ENCODE results near the gene APOL3. TPM values are rescaled to one million over a fixed set of nuclear protein-coding genes. Genes with fewer than 3 reads are reported as not detected.
"Not testable (repeated sequence)": the region's sequence is repeated elsewhere in the genome, so short reads cannot be mapped to it uniquely, and the experiment has no call there.

APOL3 gene
- total RNA-seq, 4 donors from 2014 or later, result 22.1 to 108 (median 76.7) TPM

DNA sequence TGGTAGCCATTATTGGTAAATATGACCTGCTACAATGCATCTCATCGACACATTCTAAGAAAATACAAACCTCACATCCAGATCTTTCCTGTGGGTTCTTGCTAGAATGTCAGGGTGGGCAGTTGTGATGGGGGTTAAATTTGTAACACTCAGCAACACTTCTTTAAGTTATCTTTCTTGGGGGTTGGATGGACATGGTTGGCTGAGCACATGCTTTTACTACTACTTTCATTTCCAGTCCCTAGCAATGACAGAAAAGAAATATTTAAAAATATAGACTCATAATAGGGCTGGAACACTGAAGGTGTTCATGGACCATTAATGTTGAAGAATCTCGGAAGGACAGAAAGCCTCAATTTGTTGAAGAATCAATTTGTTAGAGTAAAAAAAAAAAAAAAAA is 57.6 kb downstream of the APOL3 start:
- H3K4me3 ChIP-seq, result no peak overlapping the region
- no peak for DNase-seq
- H3K36me3 ChIP-seq, result no peaks in the 10 kb centered on the region
- H3K4me1 ChIP-seq, result no peaks in the 10 kb centered on the region
- no peaks in the 10 kb centered on the region for H3K27me3 ChIP-seq
- TF ChIP-seq POLR2A (IDR thresholded peaks at IDR 0.05) (no peak), CTCF (IDR thresholded peaks at IDR 0.05) (no peak)
- intact Hi-C loops (cut with DNase I; ENCODE audit: low total_unique reads), result no loop called here
- no peak overlapping the region for H3K27ac ChIP-seq
- H3K9me3 ChIP-seq, result no peaks in the 10 kb centered on the region

DNA sequence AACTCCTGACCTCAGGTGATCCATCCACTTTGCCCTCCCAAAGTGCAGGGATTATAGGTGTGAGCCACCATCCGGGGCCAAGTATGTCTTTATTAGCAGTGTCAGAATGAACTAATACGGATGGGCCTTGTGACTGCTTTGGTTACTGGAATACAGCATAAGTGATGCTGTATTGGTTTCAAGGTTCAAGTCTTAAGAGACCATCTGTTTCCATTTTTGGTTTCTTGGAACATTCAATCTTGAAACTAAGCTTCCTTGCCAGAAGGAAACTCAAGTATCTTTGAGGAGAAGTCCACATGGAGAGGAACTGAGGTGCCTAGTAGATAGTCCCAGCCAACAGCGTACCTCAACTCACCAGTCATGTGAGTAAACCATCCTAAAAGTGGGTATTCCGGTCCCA is 58.8 kb downstream of the APOL3 start:
- H3K9me3 ChIP-seq, result no peaks in the 10 kb centered on the region
- no peaks in the 10 kb centered on the region for H3K27me3 ChIP-seq
- no peaks in the 10 kb centered on the region for H3K4me1 ChIP-seq
- H3K4me3 ChIP-seq, result no peak overlapping the region
- intact Hi-C loops (cut with DNase I; ENCODE audit: low total_unique reads), result no loop called here
- H3K36me3 ChIP-seq, result no peaks in the 10 kb centered on the region
- TF ChIP-seq POLR2A (IDR thresholded peaks at IDR 0.05) (no peak), CTCF (IDR thresholded peaks at IDR 0.05) (no peak)
- no peak overlapping the region for H3K27ac ChIP-seq
- DNase-seq, result no peak

- H3K9me3 ChIP-seq; H3K4me1 ChIP-seq; intact Hi-C loops (cut with DNase I; ENCODE audit: low total_unique reads); H3K27ac ChIP-seq; H3K36me3 ChIP-seq; H3K27me3 ChIP-seq; DNase-seq; H3K4me3 ChIP-seq: not testable (repeated sequence)
Observed at GRCh38 chr22:36100908-36101307, 59.6 kb downstream of the APOL3 start.

GRCh38 chr22:36100134-36100824 is 60.3 kb downstream of the APOL3 start:
- Histone ChIP-seq H3K4me3 (no peak overlapping the region), H3K36me3 (no peaks in the 10 kb centered on the region), H3K27me3 (no peaks in the 10 kb centered on the region), H3K4me1 (no peaks in the 10 kb centered on the region), H3K27ac (no peak overlapping the region), H3K9me3 (no peaks in the 10 kb centered on the region)
- DNase-seq, result no peak
- TF ChIP-seq CTCF (IDR thresholded peaks at IDR 0.05) (no peak), POLR2A (IDR thresholded peaks at IDR 0.05) (no peak)
- intact Hi-C loops (cut with DNase I; ENCODE audit: low total_unique reads), result no loop called here

DNA sequence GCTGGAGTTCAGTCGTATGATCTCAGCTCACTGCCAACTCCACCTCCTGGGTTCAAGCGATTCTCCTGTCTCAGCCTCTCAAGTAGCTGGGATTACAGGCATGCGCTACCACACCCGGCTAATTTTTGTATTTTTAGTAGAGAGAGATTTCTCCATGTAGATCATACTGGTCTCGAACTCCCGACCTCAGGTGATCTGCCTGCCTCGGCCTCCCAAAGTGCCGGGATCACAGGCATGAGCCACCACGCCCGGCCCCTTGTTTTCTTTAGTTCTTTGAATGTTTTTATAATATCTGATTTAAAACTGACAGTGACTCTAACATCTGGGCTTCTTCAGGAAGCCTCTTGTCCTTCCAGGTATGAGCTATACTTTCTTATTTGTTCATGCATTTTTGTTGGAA is 61.0 kb downstream of the APOL3 start:
- H3K27ac ChIP-seq; DNase-seq; H3K4me3 ChIP-seq; intact Hi-C loops (cut with DNase I; ENCODE audit: low total_unique reads); H3K36me3 ChIP-seq; H3K9me3 ChIP-seq; H3K27me3 ChIP-seq; H3K4me1 ChIP-seq: not testable (repeated sequence)

DNA sequence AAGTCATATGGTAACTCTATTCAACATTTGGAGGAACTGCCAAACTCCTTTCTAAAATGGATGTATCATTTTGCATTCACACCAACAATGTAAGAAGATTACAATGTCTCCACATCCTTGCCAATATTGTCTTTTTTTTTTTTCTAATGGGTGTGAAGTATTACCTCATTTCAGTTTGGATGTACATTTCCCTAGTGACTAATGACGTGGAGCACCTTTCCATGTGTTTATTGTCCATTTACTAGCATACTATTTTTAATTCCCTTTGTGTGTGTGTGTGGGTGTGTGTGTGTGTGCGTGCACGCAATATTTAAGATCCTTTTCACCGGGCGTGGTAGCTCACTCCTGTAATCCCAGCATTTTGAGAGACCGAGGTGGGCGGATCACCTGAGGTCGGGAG is 62.7 kb downstream of the APOL3 start:
- H3K27ac ChIP-seq, result no peak overlapping the region
- H3K36me3 ChIP-seq, result no peaks in the 10 kb centered on the region
- intact Hi-C loops (cut with DNase I; ENCODE audit: low total_unique reads), result no loop called here
- no peaks in the 10 kb centered on the region for H3K4me1 ChIP-seq
- H3K27me3 ChIP-seq, result no peaks in the 10 kb centered on the region
- no peak overlapping the region for H3K4me3 ChIP-seq
- no peak for TF ChIP-seq POLR2A (IDR thresholded peaks at IDR 0.05)
- DNase-seq, result no peak
- no peaks in the 10 kb centered on the region for H3K9me3 ChIP-seq

GRCh38 chr22:36090772-36091171 is 69.8 kb downstream of the APOL3 start:
- H3K27me3 ChIP-seq; H3K36me3 ChIP-seq; H3K9me3 ChIP-seq; intact Hi-C loops (cut with DNase I; ENCODE audit: low total_unique reads); DNase-seq; H3K27ac ChIP-seq; H3K4me3 ChIP-seq; H3K4me1 ChIP-seq: not testable (repeated sequence)

Other genes starting within 250 kb of the APOL3 start
- 100 to 1,000 TPM in 2 of 4 donors, 10 to 100 TPM in 2; 81.0 to 311 (median 147) TPM for gene RBFOX2, start 131.9 kb downstream of the APOL3 start, total RNA-seq
- 10 to 100 TPM in 2 of 4 donors, 1 to 10 TPM in 1, not detected in 1; 1.0 to 35.2 (median 16.9) TPM for gene APOL4, start 41.1 kb upstream of the APOL3 start, total RNA-seq
- 10 to 100 TPM; 15.6 to 96.2 (median 60.3) TPM for gene APOL2, start 78.8 kb upstream of the APOL3 start, total RNA-seq
- 10 to 100 TPM in 3 of 4 donors, 1 to 10 TPM in 1; 9.8 to 89.7 (median 19.9) TPM for gene APOL1, start 92.4 kb upstream of the APOL3 start, total RNA-seq
- gene MYH9, start 227.2 kb upstream of the APOL3 start, total RNA-seq, result 1,000 to 10,000 TPM in 1 of 4 donors, 100 to 1,000 TPM in 3; 215 to 1,171 (median 400) TPM

Data from uterus (tissue), 4 donors.